GM21619 (cell line): ENCODE measurements around the gene GASK1B.

ENCODE experiments used
- ATAC-seq: cut with Tn5 transposase; IDR thresholded peaks from one replicate; pipeline ENCODE4 v1.9.1; 2021; ENCODE audit not compliant: unreplicated experiment

The GASK1B gene

DNA sequence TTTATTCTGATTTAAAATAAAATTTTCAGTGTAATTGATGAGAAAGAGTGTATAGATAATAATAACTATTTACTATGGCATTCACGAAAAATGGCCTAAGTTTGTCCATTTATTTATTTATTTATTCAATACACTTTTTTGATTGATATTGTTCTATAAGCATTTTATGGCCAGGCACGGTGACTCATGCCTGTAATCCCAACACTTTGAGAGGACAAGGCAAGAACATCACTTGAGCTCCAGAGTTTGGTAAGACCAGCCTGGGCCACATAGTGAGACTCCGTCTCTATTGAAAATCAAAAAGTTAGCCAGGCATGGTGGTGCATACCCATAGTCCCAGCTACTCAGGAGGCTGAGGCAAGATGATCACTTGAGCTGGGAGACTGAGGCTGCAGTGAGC, 25.7 kb downstream of the GASK1B start:
- no peak for ATAC-seq

DNA sequence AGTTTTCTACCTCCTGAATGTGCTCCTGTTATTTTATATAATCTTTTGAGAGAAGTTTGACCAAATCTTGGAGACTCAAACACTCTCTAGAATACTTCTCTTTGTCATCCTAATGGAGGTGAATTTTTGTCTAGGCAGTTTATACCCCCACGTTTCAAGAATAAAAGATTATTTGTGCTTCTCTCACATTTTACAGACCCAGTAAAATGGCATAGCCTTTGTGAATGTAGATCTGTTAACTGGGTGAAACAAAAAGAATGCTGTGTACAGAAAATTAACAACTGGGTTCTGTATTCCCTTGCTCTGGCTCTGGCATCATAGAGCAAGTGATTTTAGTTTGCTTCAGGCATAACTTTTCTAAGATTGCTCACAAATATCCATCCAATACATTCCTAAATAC, 26.1 kb downstream of the GASK1B start:
- ATAC-seq, result no peak

DNA sequence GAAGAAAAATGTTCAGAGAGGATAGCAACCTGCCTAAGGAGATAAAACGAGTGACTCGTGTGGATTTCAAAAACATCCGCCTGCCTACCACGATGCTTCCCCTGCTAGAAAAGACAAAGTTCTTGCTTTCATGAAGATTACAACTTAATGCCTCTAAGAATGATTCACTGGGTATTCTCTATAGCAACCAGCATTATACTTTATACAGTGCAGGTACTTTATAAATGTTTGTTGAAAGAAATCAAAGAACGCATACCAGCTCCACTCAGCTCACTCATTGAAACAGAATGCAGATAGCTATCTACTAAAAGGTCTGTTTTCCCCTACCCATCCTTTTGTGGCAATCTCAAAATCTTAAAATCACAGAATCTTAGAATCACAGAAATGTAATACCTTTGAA, 33.7 kb downstream of the GASK1B start:
- no peak for ATAC-seq

DNA sequence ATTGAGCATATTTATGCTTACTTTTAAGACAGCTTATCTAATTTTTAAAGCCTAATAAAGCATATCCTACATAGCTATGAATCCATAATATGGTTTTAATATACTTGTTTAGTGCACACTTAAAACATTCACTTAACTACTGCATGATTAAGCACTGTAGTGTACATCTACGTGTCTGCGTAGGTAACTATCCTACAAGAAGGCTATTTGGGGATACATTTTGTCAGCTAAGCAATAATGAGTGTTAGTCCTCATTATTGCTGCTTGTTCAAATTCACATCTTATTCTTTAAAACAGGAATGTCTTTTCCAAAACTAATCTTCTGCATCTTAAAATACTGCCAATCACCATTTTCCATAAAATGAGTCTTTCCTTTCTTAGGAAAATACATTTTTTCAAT, 38.6 kb downstream of the GASK1B start:
- ATAC-seq, result no peak

DNA sequence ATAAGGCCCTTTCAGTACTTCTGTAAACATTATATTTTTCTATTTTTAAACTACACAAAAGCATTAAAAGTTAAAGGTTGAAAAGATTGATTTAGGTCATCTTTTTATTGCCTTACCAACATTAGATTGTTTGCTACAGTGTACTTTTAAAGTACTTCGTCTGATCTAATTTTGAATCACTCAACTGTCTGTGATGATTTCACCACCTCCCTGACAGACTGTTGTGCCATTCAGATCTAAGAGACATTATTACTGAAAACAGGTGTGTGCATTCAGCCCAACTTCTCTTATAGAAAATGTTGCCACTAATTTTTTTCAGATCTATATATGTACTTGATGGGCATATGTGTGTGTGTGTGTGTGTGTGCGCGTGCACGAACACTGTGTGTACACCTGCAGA, 39.3 kb downstream of the GASK1B start:
- ATAC-seq, result no peak

DNA sequence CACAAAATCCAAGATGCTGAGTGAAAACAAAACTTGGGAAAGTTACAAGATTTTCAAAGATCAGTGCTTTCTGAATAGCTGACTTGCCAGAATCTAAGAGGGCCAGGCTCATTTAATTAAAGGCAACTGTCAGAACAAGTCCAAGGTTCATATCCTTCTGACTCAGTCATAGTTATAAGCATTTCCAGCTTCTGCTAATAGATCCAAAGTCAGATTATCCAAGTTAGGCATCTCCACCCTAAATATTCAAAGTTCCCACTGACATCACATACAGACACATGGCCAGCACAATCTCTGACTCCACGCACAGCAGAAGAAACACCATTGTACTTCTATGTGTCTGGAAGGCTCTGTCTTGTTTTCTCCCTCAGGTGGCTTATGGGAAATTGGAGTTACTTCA, 41.8 kb downstream of the GASK1B start:
- no peak for ATAC-seq

DNA sequence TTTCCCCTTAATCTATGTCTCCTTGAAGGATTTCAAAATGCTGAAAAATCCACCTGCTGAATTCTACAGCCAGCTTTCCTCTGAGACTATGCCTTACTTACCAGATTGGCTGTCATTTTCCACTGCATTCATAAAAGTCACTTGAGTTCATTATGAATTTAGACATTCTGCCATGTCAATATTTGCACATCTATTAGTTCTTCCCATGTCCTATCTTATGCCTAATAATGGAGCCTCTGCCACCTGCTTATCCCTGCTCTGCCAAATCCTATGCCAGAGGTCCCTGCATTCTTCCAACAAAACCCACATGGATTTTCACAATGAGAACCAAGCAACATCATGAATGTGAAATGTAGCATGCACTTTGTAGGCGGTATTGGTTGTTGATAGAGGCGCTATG, 42.6 kb downstream of the GASK1B start:
- ATAC-seq, result no peak

DNA sequence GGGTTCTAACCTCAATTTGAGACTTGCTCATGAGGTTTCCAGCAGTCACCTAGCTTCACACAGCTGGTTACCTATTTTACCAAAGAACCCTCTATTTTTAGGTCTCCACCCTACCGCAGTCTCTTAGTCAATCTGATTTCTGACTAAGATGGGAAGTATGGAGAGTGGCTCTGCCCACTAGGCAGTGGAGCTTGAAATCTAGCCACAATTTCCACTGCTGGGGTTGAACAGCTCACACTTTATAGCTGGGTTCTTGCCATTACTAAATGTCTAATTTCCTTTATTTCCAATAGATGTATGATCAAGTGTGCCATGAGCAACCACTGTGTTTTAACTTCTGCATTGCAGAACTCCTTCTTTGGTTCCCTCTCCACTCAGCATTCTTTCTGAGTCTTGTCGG, 43.1 kb downstream of the GASK1B start:
- peak; percentile 88 for ATAC-seq

DNA sequence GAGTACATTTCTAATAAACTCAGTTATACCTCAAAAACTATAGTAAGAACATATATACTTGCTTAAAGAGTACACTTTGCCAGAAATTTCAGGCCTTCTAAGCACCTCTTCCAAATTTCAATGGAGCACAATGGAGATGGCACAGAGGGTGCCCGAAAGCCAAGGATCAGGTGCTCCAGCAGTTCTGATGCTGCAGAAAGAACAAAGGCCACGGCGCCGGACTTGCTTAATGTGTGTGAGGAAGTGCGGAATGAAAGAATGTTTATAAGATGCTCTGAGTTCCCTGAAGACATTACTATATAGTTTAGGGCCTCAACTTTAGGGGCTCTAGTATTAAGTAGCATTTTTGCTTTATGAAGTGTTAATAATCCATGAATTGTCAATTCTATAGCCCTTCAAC, 44.3 kb downstream of the GASK1B start:
- no peak for ATAC-seq

DNA sequence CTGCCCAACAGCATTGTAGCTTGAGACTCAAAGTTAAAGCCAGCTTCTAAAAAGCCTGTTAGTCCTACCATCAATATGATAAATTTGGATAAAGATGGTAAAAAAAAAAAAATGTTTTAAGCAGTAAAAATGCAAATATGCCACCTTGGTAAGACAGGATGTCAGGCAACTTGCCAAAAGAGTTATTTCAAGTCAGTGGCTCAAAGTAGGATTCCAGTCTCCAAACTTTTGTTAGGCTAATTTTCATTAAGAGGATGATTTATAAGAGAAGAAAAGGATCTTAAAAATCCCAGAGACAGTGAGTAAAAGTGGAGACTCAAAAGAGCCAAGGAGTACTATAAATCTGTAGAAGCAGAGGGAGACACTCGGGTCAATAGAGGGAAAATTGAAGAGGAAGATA, 47.5 kb downstream of the GASK1B start:
- ATAC-seq, result no peak
